Spleen (tissue), 11 donors: Measurements from ENCODE around the gene DENND1A. TPM values are rescaled to one million over a fixed set of nuclear protein-coding genes. Genes with fewer than 3 reads are reported as not detected.

Source experiments
- DNase-seq: peaks from one replicate; pipeline ENCODE4 v3.0.0-alpha.2; 2020
- H3K27ac ChIP-seq, 8 donors: fragments of 200-600 bp; sonication (generic) in 7 of 8; 1 replicate in 4 of 8; 2 replicates in 4 of 8; pipeline versions ENCODE4 v1.5.0 to v1.8.0; 2016 to 2021; ENCODE audit warnings: inconsistent platforms in 4 of 8, mild to moderate bottlenecking in 4 of 8, moderate library complexity in 1 of 8
- H3K27me3 ChIP-seq, 7 donors: fragments of 200-600 bp; sonication (generic) in 6 of 7; replicated peaks in 1 of 7; 1 replicate in 4 of 7; 2 replicates in 3 of 7; pipeline versions ENCODE4 v1.5.0 to v1.8.0; 2016 to 2021; ENCODE audit warnings: inconsistent platforms in 3 of 7, mild to moderate bottlenecking in 1 of 7
- H3K36me3 ChIP-seq, 6 donors: fragments of 200-600 bp; sonication (generic) in 5 of 6; 1 replicate in 4 of 6; 2 replicates in 2 of 6; pipeline versions ENCODE4 v1.5.0 to v1.8.0; 2016 to 2021; ENCODE audit warnings: inconsistent platforms in 2 of 6
- H3K4me1 ChIP-seq, 6 donors: fragments of 200-600 bp; sonication (generic) in 5 of 6; 1 replicate in 3 of 6; 2 replicates in 3 of 6; pipeline versions ENCODE4 v1.5.0 to v1.8.0; 2016 to 2021; ENCODE audit warnings: inconsistent platforms in 3 of 6
- H3K4me3 ChIP-seq, 8 donors: fragments of 200-600 bp; sonication (generic) in 7 of 8; 1 replicate in 4 of 8; 2 replicates in 4 of 8; pipeline versions ENCODE4 v1.5.0 to v1.8.0; 2016 to 2021; ENCODE audit warnings: inconsistent platforms in 4 of 8, mild to moderate bottlenecking in 4 of 8, moderate library complexity in 2 of 8
- H3K9me3 ChIP-seq, 8 donors: fragments of 200-600 bp; sonication (generic) in 7 of 8; 1 replicate in 4 of 8; 2 replicates in 4 of 8; pipeline versions ENCODE4 v1.5.0 to v1.8.0; 2016 to 2021; ENCODE audit warnings: inconsistent platforms in 4 of 8
- POLR2A ChIP-seq, 3 donors: fragments of 450-650 bp; IDR thresholded peaks; one replicate each; pipeline ENCODE4 v1.5.1; 2017; ENCODE audit warnings: antibody characterized with exemption in 3 of 3, mild to moderate bottlenecking in 1 of 3
- POLR2AphosphoS5 ChIP-seq, 3 donors: sonication (generic); formaldehyde crosslinking; IDR thresholded peaks; one replicate each; pipeline ENCODE4 v1.5.1; 2017; ENCODE audit warnings: antibody characterized with exemption in 3 of 3
- WGBS, 5 donors: extraction: QIAGEN DNeasy Blood & Tissue Kit in 3 of 5; methylation state at CpG; one replicate each; pipeline versions ENCODE4 v1.1.5 to v1.1.7; 2013 to 2018; 5-methylcytosine and 5-hydroxymethylcytosine counted together
- intact Hi-C: fragments of 100-400 bp; cut with DNase I; formaldehyde crosslinking; loops from one replicate; pipeline ENCODE4 v1.15.0; 2023; ENCODE audit warnings: low total_unique reads
- polyA plus RNA-seq, 3 donors: library from polyadenylated mRNA; stranded (reverse); fragments of 200-250 nt; gene quantifications; one replicate each; pipeline ENCODE4 v1.2.1, GENCODE V29; 2013
- total RNA-seq, 7 donors: library from RNA; depleted of rRNA in 3 of 7; stranded (reverse); fragments of >200 nt in 3 of 7; fragmentation: NEBNext Ultra II Directional in 4 of 7; extraction: Animal tissue kit (Norgen Biotek cat#: 25700) in 4 of 7; gene quantifications; one replicate each; pipeline versions ENCODE4 v1.1.0 to v1.2.1, GENCODE V29; 2016 to 2021
- TF ChIP-seq, protein P1 (sequence below), 11 experiments: fragments of 200-600 bp in 7 of 11; fragments of 450-650 bp in 4 of 11; sonication (generic) in 4 of 11; IDR thresholded peaks in 8 of 11; conservative IDR thresholded peaks in 3 of 11; 1 replicate in 7 of 11; 2 replicates in 4 of 11; pipeline versions ENCODE4 v1.4.0 to v1.8.0; 2016 to 2021; ENCODE audit warnings: antibody characterized with exemption in 11 of 11, inconsistent platforms in 4 of 11, mild to moderate bottlenecking in 1 of 11
- donor health status: healthy with polysubstance abuse.
- donor health status: DM: no; HTN: no; CAD: no; lungs with moderate emphysema.
- donor health status: DM: no; HTN: no; CAD: no.
- donor health status: Bipolar disorder and iron deficiency.
- donor health status: healthy.
- donor health status: DM: no; HTN: no; CAD: no.
- donor health status: DM: yes; HTN: yes; CAD: no.

The DENND1A gene
- total and polyA plus RNA-seq, 10 donors = 5.4 to 59.3 (median 48.8) TPM

DNA sequence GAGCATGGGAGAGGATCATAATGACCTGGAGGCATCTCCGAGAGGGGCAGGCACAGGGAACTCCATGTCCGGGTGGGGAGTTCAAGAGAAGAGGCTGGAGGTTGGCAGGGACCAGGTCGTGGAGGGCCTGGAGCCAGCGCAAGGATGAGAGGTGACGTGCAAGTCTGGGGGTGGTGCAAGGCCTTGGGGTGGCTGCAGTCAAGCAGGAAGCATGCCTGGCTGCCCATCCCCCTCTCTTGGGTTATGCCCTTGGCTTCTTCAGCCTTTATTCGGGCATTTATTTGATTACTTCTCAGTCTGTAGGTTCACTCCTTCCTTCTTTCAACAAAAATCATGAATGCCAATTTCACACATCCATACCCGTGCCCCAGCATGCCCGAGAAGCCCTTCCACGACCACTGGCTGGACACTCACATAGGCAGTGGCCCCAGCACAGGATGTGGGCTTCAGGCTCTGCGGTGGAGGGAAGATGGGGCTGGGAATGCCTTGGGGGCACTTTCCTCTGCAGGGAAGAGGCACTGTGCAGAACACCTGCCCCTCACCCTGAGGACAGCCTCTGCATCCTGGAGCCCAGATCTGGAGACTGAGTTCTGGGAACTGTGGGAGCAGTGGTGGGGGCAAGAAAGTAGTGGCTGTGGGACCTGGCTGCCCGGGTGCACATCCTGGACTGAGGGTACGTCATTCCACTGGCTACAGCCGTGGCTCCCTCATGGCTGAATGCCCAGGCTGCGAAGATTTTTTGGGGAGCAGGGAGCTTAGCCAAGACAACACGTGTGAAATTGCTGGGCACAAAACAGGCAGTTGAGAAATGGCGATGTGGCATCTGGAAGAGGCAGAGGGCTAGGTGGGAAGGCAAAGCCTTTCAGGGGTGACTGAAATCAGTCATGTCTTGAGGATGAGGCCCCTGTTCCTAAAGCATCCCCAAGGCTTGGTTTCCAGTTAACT is 535.4 kb downstream of the DENND1A start:
- WGBS, 5 donors = 77 to 91% (median 84%) methylated on average over 16 of the region's 16 CpGs
- intact Hi-C loops = no loop called here
- Histone ChIP-seq H3K27me3 (no peaks in the 10 kb centered on the region), H3K4me3 (no peak overlapping the region), H3K9me3 (peaks cover 0 to 5% (median 0%) of the 10 kb centered on the region in 8 donors), H3K4me1 (no peaks in the 10 kb centered on the region), H3K27ac (no peak overlapping the region), H3K36me3 (peaks cover 0 to 49% (median 2%) of the 10 kb centered on the region in 6 donors)
- no peak for DNase-seq
- TF ChIP-seq, protein P1, sequence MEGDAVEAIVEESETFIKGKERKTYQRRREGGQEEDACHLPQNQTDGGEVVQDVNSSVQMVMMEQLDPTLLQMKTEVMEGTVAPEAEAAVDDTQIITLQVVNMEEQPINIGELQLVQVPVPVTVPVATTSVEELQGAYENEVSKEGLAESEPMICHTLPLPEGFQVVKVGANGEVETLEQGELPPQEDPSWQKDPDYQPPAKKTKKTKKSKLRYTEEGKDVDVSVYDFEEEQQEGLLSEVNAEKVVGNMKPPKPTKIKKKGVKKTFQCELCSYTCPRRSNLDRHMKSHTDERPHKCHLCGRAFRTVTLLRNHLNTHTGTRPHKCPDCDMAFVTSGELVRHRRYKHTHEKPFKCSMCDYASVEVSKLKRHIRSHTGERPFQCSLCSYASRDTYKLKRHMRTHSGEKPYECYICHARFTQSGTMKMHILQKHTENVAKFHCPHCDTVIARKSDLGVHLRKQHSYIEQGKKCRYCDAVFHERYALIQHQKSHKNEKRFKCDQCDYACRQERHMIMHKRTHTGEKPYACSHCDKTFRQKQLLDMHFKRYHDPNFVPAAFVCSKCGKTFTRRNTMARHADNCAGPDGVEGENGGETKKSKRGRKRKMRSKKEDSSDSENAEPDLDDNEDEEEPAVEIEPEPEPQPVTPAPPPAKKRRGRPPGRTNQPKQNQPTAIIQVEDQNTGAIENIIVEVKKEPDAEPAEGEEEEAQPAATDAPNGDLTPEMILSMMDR (IDR thresholded peaks at IDR 0.05 in 8 of 11, conservative IDR thresholded peaks at IDR 0.05 in 3 of 11) = no peak
- TF ChIP-seq POLR2AphosphoS5 (IDR thresholded peaks at IDR 0.05) (no peak), POLR2A (IDR thresholded peaks at IDR 0.05) (no peak)

DNA sequence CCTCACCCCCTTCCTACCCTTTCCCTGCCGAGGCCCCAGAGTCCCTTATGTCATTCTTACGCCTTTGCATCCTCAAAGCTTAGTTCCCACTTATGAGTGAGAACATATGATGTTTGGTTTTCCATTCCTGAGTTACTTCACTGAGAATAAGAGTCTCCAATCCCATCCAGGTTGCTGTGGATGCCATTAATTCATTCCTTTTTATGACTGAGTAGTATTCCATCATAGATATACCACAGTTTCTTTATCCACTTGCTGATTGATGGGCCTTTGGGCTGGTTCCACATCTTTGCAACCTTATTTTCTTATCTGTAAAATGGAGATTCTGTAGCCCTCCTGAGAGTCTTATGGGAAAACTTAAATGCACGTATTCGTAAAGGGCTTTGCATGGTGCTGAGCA is 537.1 kb downstream of the DENND1A start:
- intact Hi-C loops = no loop called here
- no peaks in the 10 kb centered on the region for H3K27me3 ChIP-seq
- H3K4me3 ChIP-seq = no peak overlapping the region
- peaks cover 0 to 17% (median 0%) of the 10 kb centered on the region in 6 donors for H3K4me1 ChIP-seq
- no peak for DNase-seq
- TF ChIP-seq, protein P1 (IDR thresholded peaks at IDR 0.05 in 8 of 11, conservative IDR thresholded peaks at IDR 0.05 in 3 of 11) = no peak
- no peak for TF ChIP-seq POLR2A (IDR thresholded peaks at IDR 0.05)
- no peak for TF ChIP-seq POLR2AphosphoS5 (IDR thresholded peaks at IDR 0.05)
- 81 to 97% (median 96%) methylated on average over 4 of the region's 4 CpGs for WGBS, 5 donors
- peaks cover 0 to 36% (median 2%) of the 10 kb centered on the region in 6 donors for H3K36me3 ChIP-seq
- no peak overlapping the region for H3K27ac ChIP-seq
- H3K9me3 ChIP-seq = peaks cover 0 to 5% (median 0%) of the 10 kb centered on the region in 8 donors

DNA sequence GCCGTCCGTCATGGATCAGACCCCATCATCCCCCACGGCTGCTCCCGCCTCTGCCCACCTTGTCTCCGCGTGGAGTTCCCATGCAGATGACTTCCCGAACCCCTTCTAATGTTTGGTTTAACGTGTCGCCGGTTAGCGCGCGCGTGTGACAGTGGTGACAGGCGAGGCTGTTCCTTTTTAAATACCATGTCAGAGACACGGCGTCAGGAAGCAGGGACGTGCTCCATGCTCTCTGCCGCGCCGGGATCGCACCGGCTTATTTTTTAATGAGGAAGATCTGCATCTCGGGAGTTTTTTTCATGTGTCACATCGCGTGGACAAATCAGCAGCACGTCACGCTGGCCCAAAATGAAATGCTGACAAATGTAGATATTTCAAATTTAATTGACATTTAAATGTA is 538.0 kb downstream of the DENND1A start:
- H3K9me3 ChIP-seq = peaks cover 0 to 5% (median 0%) of the 10 kb centered on the region in 8 donors
- peaks cover 0 to 17% (median 0%) of the 10 kb centered on the region in 6 donors for H3K4me1 ChIP-seq
- WGBS, 5 donors = 93 to 97% (median 96%) methylated on average over 28 of the region's 28 CpGs
- DNase-seq = no peak
- peaks cover 0 to 36% (median 2%) of the 10 kb centered on the region in 6 donors for H3K36me3 ChIP-seq
- intact Hi-C loops = no loop called here
- no peak for TF ChIP-seq POLR2A (IDR thresholded peaks at IDR 0.05)
- TF ChIP-seq, protein P1 (IDR thresholded peaks at IDR 0.05 in 8 of 11, conservative IDR thresholded peaks at IDR 0.05 in 3 of 11) = no peak
- TF ChIP-seq POLR2AphosphoS5 (IDR thresholded peaks at IDR 0.05) = no peak
- H3K4me3 ChIP-seq = no peak overlapping the region
- H3K27ac ChIP-seq = no peak overlapping the region
- H3K27me3 ChIP-seq = no peaks in the 10 kb centered on the region

DNA sequence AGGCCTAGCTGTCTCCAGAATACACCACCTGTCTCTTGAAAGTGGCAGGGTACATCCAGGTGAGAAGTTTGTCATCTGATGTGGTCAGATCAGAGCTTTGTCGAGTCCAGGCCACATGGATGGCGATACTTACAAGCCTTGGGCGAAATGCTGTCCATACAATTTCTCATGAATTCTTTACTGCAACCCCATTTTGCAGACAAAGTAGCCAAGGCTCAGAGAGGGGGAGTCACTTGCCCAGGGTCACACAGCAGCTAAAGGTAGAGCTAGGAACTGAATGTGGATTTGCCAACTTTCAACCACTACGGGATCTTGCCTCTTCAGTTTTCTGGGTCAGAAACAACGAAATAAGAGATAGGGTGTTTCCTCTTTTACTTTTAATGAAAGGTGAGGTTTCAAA is 538.7 kb downstream of the DENND1A start:
- peaks cover 0 to 17% (median 0%) of the 10 kb centered on the region in 6 donors for H3K4me1 ChIP-seq
- no peak overlapping the region for H3K27ac ChIP-seq
- WGBS, 5 donors = 81 to 96% (median 88%) methylated on average over 5 of the region's 5 CpGs
- H3K27me3 ChIP-seq = no peaks in the 10 kb centered on the region
- DNase-seq = no peak
- TF ChIP-seq POLR2AphosphoS5 (IDR thresholded peaks at IDR 0.05) = no peak
- TF ChIP-seq POLR2A (IDR thresholded peaks at IDR 0.05) = no peak
- TF ChIP-seq, protein P1 (IDR thresholded peaks at IDR 0.05 in 8 of 11, conservative IDR thresholded peaks at IDR 0.05 in 3 of 11) = no peak
- peaks cover 0 to 32% (median 1%) of the 10 kb centered on the region in 6 donors for H3K36me3 ChIP-seq
- H3K9me3 ChIP-seq = peaks cover 0 to 5% (median 0%) of the 10 kb centered on the region in 8 donors
- intact Hi-C loops = no loop called here
- no peak overlapping the region for H3K4me3 ChIP-seq
